UCSD-AML1 (cell line): ENCODE data around the gene HBE1.

Experiments used
- DNase-seq: peaks from one replicate; lab custom pipeline; 2025; ENCODE audit not compliant: unreplicated experiment; lab: John Stamatoyannopoulos, UW

Gene HBE1

DNA sequence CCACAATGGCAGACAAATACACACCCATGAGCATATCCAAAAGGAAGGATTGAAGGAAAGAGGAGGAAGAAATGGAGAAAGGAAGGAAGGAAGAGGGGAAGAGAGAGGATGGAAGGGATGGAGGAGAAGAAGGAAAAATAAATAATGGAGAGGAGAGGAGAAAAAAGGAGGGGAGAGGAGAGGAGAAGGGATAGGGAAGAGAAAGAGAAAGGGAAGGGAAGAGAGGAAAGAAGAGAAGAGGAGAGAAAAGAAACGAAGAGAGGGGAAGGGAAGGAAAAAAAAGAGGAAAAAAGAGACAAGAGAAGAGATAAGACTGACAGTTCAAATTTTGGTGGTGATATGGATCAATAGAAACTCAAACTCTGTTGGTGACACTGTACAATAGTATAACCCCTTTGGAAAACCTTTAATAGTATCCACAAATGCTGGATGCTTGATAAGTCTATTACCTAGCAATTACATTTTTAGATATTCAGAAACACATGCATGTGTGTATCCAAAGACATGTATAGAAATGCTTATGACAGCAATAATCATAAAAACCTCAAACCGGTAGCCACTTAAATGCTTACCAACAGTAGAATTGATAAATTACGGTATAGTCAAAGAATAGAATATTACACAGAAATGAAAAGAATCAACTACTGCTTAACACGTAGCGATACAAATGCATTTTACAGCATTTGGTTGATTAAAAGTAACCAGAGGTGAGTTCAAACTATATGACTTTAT, 34.2 kb downstream of the HBE1 start:
- no peak for DNase-seq

DNA sequence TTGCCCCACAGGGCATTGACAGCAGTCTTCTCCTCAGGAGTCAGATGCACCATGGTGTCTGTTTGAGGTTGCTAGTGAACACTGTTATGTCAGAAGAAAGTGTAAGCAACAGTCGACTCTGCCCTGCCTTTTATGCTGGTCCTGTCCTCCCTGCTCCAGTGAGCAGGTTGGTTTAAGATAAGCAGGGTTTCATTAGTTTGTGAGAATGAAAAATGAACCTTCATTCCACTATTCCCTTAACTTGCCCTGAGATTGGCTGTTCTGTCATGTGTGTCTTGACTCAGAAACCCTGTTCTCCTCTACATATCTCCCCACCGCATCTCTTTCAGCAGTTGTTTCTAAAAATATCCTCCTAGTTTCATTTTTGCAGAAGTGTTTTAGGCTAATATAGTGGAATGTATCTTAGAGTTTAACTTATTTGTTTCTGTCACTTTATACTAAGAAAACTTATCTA, 35.3 kb downstream of the HBE1 start, which contains the start of gene HBD:
TSS of gene HBD (minus strand) at position 103 of the 454 bp plus-strand sequence. CDS start at position 53, 50 bp downstream.
- no peak for DNase-seq

DNA sequence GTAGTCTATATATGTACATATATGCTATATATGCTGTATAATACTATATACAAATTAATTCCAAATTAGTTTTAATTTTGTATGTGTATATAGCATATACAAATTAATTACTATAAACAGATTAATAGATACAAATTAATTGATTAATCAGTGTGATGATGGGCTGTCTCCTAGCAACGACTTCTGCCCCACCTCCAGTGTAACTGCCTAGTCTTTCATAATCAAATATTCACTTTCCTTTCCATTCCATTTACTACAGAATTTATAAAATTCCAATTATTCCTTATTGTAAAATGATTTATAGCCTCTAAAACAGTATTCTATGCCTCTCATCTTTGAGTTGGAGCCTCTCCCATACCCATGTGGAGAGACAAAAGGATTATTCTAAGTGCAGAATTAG, 36.4 kb downstream of the HBE1 start:
- no peak for DNase-seq

DNA sequence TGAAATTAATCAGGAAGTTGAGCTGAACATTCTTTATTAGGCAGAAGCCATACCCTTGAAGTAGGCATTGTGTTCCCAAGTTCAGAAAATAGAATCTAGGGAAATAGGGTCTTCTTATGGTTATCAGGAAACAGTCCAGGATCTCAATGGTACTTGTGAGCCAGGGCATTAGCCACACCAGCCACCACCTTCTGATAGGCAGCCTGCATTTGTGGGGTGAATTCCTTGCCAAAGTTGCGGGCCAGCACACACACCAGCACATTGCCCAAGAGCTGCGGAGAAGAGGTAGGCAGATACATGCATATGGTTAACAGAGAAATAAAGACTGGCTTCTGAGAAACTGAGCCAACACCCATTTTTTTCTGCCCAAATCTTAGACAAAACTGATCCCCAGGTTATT, 36.9 kb downstream of the HBE1 start:
- DNase-seq = no peak

DNA sequence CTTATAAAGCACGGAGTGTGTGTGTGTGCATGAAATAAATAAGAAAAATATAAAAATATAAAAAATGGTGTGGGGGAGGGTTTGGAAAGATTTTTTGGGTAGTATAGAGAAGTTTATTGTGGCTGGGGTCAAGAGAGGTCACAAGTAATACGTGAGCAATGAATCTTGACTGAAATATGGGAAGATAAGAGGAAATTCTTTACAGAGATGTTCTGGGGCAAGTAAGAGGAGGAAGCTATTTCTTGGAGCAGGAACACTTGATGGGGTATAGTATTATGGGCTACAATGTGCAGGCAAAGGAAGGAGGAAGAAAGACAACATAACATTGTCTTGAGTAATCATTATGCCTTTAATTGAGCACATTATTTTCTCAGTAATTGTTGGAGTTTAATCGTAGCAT, 37.6 kb downstream of the HBE1 start:
- DNase-seq = no peak

DNA sequence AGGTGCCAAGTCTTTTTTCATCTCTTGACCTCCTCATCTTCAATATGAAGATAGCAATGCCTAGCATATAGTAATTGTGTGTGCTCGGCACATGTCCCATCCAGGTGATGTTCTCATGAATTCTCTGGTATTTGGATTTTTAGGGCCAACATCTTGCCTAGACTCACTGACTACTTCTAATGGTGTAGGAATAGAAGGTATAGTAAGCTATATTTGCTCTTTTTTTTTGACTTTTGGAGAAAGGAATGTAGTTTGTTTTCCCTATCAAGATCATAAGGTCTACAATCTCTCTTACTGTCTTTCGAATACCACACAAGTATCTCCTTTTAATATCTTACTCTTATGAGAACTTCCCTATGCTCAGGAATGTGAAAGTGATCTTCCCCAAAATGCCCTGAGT, 38.6 kb downstream of the HBE1 start:
- no peak for DNase-seq

DNA sequence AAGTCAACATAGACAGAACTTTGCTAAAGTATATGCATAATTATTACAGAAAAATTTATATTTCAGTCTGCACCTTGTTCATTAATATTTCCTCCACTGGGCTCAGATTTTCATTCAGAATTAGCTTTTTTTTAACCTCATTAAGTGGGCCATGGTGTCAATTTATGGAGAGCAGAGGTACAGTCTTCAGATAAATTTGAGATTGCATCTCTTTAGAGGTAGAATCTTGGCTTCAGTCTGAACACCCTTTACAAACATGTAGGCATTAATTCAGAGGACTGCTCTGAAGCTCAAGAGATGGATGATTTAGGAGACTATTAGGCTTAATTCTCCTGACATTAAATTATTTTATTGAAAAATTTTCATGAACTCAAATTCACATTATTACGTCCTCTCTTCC, 39.5 kb downstream of the HBE1 start:
- no peak for DNase-seq

DNA sequence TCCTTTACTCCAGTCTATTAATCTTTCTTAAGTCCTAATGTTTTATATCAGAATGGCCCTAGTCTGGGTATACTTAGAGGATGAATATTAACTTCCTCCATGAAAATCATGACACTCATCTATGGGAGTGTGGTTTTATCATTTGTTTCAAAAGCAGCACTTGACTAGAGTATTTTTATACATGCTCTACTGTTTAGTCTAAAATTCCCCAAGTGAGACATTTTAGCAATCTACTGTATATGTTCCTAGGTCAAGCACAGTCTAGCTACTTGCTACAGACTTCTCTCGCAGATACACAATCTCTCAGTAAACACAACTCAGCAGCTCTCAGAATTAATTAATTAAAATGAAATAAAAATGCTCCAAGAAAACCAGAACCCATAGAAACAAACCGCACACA, 39.9 kb downstream of the HBE1 start:
- DNase-seq = no peak

DNA sequence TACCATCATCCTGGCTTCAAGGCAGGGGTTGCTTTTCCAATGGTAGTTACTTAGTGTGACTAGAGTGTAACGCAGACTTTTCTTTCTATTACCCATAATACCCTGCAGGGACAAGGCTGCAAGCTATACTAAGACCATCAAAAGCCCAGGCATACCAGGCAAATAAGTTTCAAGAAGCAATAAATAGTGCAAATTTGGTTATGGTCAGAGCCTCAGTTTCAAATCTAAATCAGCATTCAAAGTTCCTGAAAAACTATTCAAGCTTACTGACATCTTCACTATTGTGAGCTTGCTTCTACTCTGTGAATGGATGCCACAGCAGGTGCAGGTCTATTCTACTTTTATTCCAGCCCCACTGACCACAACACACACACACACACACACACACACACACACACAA, 40.4 kb downstream of the HBE1 start:
- DNase-seq = no peak

DNA sequence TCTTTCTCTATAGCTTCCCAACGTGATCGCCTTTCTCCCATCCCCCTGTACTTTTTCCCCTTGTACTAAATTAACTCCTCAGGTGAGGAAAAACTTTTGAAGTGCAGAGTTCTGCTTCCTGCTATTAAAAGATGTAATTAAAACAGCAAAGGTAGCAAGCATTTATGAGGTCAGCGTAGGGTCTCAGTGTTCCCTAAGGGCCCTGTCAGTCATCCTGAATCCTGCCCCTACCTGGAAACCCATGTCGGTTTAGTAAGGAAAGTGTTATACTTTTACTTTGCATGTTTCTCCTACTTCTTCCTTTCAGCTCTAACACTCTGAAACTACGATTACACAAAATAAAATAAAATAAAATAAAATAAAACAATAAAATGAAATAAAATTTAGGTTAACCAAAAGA, 41.6 kb downstream of the HBE1 start:
- DNase-seq = no peak

DNA sequence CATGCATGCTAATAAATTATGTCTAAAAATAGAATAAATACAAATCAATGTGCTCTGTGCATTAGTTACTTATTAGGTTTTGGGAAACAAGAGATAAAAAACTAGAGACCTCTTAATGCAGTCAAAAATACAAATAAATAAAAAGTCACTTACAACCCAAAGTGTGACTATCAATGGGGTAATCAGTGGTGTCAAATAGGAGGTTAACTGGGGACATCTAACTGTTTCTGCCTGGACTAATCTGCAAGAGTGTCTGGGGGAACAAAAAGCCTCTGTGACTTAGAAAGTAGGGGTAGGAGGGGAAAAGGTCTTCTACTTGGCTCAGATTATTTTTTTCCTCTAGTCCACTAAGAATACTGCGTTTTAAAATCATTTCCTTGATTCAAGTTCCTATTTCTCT, 42.1 kb downstream of the HBE1 start:
- DNase-seq = no peak

DNA sequence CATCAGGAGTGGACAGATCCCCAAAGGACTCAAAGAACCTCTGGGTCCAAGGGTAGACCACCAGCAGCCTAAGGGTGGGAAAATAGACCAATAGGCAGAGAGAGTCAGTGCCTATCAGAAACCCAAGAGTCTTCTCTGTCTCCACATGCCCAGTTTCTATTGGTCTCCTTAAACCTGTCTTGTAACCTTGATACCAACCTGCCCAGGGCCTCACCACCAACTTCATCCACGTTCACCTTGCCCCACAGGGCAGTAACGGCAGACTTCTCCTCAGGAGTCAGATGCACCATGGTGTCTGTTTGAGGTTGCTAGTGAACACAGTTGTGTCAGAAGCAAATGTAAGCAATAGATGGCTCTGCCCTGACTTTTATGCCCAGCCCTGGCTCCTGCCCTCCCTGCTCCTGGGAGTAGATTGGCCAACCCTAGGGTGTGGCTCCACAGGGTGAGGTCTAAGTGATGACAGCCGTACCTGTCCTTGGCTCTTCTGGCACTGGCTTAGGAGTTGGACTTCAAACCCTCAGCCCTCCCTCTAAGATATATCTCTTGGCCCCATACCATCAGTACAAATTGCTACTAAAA, 42.9 kb downstream of the HBE1 start, which contains the start of gene HBB:
TSS of gene HBB (minus strand) at position 340 of the 579 bp plus-strand sequence. CDS start at position 290, 50 bp downstream.
- no peak for DNase-seq

DNA sequence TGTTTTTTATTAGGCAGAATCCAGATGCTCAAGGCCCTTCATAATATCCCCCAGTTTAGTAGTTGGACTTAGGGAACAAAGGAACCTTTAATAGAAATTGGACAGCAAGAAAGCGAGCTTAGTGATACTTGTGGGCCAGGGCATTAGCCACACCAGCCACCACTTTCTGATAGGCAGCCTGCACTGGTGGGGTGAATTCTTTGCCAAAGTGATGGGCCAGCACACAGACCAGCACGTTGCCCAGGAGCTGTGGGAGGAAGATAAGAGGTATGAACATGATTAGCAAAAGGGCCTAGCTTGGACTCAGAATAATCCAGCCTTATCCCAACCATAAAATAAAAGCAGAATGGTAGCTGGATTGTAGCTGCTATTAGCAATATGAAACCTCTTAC, 44.3 kb downstream of the HBE1 start:
- no peak for DNase-seq

DNA sequence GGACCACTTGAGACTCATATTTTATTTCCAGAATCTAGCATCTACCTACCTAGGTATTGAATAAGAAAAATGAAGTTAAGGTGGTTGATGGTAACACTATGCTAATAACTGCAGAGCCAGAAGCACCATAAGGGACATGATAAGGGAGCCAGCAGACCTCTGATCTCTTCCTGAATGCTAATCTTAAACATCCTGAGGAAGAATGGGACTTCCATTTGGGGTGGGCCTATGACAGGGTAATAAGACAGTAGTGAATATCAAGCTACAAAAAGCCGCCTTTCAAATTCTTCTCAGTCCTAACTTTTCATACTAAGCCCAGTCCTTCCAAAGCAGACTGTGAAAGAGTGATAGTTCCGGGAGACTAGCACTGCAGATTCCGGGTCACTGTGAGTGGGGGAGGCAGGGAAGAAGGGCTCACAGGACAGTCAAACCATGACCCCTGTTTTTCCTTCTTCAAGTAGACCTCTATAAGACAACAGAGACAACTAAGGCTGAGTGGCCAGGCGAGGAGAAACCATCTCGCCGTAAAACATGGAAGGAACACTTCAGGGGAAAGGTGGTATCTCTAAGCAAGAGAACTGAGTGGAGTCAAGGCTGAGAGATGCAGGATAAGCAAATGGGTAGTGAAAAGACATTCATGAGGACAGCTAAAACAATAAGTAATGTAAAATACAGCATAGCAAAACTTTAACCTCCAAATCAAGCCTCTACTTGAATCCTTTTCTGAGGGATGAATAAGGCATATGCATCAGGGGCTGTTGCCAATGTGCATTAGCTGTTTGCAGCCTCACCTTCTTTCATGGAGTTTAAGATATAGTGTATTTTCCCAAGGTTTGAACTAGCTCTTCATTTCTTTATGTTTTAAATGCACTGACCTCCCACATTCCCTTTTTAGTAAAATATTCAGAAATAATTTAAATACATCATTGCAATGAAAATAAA, 44.9 kb downstream of the HBE1 start:
- DNase-seq = no peak

DNA sequence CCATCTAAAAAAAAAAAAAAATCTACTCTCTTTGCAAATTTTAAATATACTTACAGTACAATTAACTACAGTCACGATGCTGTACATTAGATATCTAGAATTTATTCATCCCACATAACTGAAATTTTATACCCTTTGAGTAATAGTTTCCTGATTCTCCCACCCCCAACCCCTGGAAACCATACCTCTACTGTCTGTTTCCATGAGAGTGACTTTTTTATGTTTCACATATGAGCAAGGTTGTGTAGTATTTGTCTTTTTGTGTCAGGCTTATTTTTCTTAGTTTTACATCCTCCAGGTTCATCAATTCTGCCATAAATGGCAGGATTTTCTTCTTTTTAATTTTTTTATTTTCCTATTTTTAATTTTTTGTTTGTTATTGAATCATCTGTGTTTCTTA, 46.1 kb downstream of the HBE1 start:
- DNase-seq = no peak

DNA sequence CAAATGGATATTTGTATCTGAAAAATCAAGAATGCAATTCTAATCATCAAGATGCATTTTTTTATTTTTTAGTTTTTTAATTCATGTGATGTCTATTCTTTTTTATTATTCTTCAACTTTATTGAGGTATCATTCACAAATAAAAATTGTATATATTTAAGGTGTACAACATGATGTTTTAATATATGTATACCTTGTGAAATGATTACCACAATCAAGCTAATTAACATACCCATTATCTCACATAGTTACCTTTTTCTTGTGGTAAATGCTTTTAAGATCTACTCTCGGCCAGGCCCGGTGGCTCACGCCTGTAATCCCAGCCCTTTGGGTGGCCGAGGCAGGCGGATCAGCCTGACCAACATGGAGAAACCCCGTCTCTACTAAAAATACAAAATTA, 46.6 kb downstream of the HBE1 start:
- DNase-seq = no peak
